Left ventricle myocardium inferior (tissue), 1 donor: ENCODE data around the gene ADCY3. TPM values are rescaled to one million over a fixed set of nuclear protein-coding genes. Genes with fewer than 3 reads are reported as not detected.

Experiments
- DNase-seq: peaks from one replicate; pipeline ENCODE4 v3.0.0-alpha.2; 2020
- H3K27ac ChIP-seq: fragments of 200-600 bp; replicated peaks from 2 replicates; pipeline ENCODE4 v1.8.0; 2021
- H3K27me3 ChIP-seq: fragments of 200-600 bp; 2 replicates; pipeline ENCODE4 v1.8.0; 2021; ENCODE audit warnings: low read depth
- H3K36me3 ChIP-seq: fragments of 200-600 bp; 2 replicates; pipeline ENCODE4 v1.8.0; 2021
- H3K4me1 ChIP-seq: fragments of 200-600 bp; 2 replicates; pipeline ENCODE4 v1.8.0; 2021
- H3K4me3 ChIP-seq: fragments of 200-600 bp; 2 replicates; pipeline ENCODE4 v1.8.0; 2021; ENCODE audit warnings: mild to moderate bottlenecking, moderate library complexity
- H3K9me3 ChIP-seq: fragments of 200-600 bp; replicated peaks from 2 replicates; pipeline ENCODE4 v1.8.0; 2021
- CTCF ChIP-seq: fragments of 200-600 bp; IDR thresholded peaks from 2 replicates; pipeline ENCODE4 v1.8.0; 2021; ENCODE audit warnings: antibody characterized with exemption, mild to moderate bottlenecking, borderline replicate concordance
- intact Hi-C: fragments of 100-400 bp; cut with micrococcal nuclease; formaldehyde crosslinking; loops from one replicate; pipeline ENCODE4 v1.11.0; 2022
- total RNA-seq: library from RNA; stranded (reverse); fragmentation: NEBNext Ultra II Directional; extraction: Animal tissue kit (Norgen Biotek cat#: 25700); gene quantifications from one replicate; pipeline ENCODE4 v1.2.1, GENCODE V29; 2021
- donor health status: DM: no; HTN: yes; CAD: no; lungs with severe emphysema.

Gene ADCY3
- total RNA-seq, 1 donor from 2014 or later, result 12.8 TPM

DNA sequence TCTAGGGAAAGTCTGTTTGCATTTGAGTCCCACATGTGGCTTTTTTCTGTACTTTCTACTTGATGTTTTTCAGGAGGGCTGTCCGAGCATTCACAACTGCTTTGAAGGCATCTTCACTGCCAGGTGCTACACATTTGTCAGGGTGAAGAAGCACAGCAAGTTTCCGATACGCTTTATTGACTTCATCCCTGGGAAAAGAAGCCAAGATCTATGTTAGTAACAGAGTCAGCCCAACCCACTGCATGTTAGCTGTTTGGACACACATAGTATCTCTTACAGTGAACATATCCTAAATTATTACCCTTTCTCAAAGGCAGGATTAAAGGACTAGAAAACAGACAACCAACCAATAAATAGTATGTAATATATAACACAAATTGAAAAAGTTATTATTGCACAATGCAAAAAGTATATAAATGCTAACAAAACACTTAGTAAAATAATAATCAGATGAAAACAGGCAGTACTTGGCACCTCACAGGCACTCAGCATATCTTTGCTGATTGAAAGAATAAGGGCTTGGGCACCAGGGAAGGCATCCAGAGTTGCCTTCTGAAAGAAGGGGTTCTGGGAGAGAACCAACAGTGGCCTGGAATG, 27.6 kb upstream of the ADCY3 start:
- H3K9me3 ChIP-seq, result no peaks in the 10 kb centered on the region
- H3K27ac ChIP-seq, result peak overlapping the region; percentile 21
- no peak for DNase-seq
- peaks cover 13% of the 10 kb centered on the region for H3K4me1 ChIP-seq
- H3K36me3 ChIP-seq, result peaks cover 55% of the 10 kb centered on the region
- no peak for TF ChIP-seq CTCF
- no peaks in the 10 kb centered on the region for H3K27me3 ChIP-seq
- no peak overlapping the region for H3K4me3 ChIP-seq
- intact Hi-C loops, result no loop called here

DNA sequence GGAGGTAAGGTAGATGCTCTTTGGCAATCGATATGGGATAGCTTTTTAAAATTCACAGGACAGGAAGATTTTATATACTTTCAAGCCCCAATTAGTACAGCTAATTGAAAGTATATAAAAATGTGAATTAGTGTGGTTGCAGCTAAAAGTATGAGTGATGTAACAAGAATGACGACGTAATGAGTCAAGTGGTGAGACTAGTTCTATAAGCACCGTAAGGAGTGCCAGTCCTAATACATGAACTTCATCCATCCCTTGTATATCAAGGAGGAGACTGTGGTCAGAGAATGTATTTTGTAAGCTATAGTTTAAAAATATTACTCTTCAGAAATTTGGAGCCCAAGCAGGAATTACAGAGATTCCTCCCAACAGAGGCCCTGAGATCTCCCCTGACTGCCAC, 25.9 kb upstream of the ADCY3 start:
- H3K36me3 ChIP-seq, result peaks cover 40% of the 10 kb centered on the region
- no peak for TF ChIP-seq CTCF
- H3K4me1 ChIP-seq, result peaks cover 13% of the 10 kb centered on the region
- no peak overlapping the region for H3K4me3 ChIP-seq
- H3K27ac ChIP-seq, result no peak overlapping the region
- no peaks in the 10 kb centered on the region for H3K9me3 ChIP-seq
- intact Hi-C loops, result no loop called here
- DNase-seq, result no peak
- H3K27me3 ChIP-seq, result no peaks in the 10 kb centered on the region

DNA sequence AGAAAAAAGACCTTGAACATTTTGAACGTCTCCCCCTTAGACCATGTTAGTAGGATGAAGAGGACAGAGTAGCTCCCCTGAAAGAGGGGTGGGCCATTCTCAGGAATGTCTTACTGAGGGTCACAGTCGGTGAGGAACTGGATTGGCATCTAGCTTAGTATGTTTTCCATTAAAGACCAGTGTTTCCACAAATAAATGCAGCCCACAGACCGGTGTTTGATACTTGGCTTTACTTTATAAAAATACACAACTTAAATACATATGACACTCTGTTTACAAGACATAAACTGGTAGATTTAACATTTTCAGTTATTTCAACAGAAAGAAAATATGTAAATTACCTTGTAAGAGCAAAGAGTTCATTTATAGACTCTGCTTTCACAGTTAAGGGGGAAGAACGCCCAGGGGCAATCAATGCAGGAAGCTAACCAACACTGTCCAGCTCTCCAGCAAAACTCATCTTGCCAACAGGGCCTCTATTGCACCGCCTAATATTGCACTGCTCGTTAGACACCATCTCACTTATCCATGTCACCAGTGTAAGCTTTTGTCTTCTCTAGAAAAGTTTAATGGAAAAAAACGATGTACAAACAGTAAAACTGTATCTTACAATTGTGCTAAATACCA, 23.5 kb upstream of the ADCY3 start:
- Histone ChIP-seq H3K9me3 (no peaks in the 10 kb centered on the region), H3K27ac (no peak overlapping the region), H3K4me1 (peaks cover 8% of the 10 kb centered on the region), H3K36me3 (peaks cover 22% of the 10 kb centered on the region), H3K4me3 (no peak overlapping the region), H3K27me3 (no peaks in the 10 kb centered on the region)
- intact Hi-C loops, result no loop called here
- DNase-seq, result no peak
- TF ChIP-seq CTCF, result no peak

DNA sequence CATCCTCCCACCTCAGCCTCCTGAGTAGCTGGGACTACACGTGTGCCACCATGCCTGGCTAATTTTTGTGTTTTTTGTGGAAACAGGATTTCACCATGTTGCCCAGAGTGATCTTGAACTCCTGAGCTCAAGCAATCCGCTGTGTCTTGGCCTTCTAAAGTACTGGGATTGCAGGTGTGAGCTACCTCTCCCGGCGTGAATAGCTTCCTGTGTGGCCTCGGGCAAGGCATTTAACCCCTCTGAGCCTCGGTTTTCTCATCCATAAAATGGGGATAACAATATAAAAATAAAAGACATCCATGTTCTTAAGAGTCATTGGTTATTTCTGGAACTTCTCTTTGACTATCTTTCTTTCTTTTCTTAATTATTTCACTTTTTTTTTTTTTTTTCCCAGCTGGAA, 19.3 kb upstream of the ADCY3 start:
- Histone ChIP-seq H3K27me3 (no peaks in the 10 kb centered on the region), H3K36me3 (no peaks in the 10 kb centered on the region), H3K4me3 (no peak overlapping the region), H3K9me3 (no peaks in the 10 kb centered on the region), H3K4me1 (no peaks in the 10 kb centered on the region), H3K27ac (no peak overlapping the region)
- TF ChIP-seq CTCF, result no peak
- intact Hi-C loops, result no loop called here
- DNase-seq, result no peak

DNA sequence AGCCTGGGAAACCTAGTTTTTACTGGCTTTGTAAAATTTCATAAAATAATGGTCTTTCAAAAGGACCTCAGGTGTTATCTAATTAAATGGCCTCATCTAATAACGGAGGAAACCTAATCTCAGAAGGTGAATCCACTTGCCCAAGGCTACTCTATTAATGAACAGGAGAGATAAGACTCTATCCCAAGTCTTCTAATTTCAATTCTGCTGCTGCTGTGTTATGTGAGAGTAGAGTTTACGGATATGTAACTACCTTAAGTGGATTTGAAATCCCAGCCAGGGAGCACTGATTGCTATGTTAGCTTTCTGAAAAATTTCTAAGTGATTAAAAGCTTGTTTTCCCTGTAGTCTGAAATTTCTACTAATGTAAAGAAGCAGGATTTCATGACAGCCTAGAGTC, 17.2 kb upstream of the ADCY3 start:
- H3K9me3 ChIP-seq, result no peaks in the 10 kb centered on the region
- TF ChIP-seq CTCF, result no peak
- DNase-seq, result no peak
- no peak overlapping the region for H3K4me3 ChIP-seq
- no peaks in the 10 kb centered on the region for H3K4me1 ChIP-seq
- intact Hi-C loops, result no loop called here
- no peaks in the 10 kb centered on the region for H3K27me3 ChIP-seq
- no peaks in the 10 kb centered on the region for H3K36me3 ChIP-seq
- no peak overlapping the region for H3K27ac ChIP-seq
